Progenitor cell of endocrine pancreas (in vitro differentiated cells): ENCODE measurements around the gene C19orf18. TPM values are rescaled to one million over a fixed set of nuclear protein-coding genes. Genes with fewer than 3 reads are reported as not detected.
"Not testable (repeated sequence)": the region's sequence is repeated elsewhere in the genome, so short reads cannot be mapped to it uniquely, and the experiment has no call there.

ENCODE experiments used
- DNase-seq: peaks from one replicate; pipeline ENCODE4 v3.0.0; 2021; ENCODE audit warnings: low spot score; ENCODE audit not compliant: unreplicated experiment
- H3K27ac Mint-ChIP-seq: 2 replicates; pipeline ENCODE4 v1.8.0; 2021; ENCODE audit warnings: mild to moderate bottlenecking, moderate library complexity, mixed read lengths
- H3K27me3 Mint-ChIP-seq: 2 replicates; pipeline ENCODE4 v1.8.0; 2021; ENCODE audit warnings: mixed read lengths
- H3K36me3 Mint-ChIP-seq: 2 replicates; pipeline ENCODE4 v1.8.0; 2022; ENCODE audit warnings: mixed read lengths; ENCODE audit not compliant: insufficient read depth
- H3K4me1 Mint-ChIP-seq: 2 replicates; pipeline ENCODE4 v1.8.0; 2021; ENCODE audit warnings: low read depth, mixed read lengths
- H3K4me3 Mint-ChIP-seq: 2 replicates; pipeline ENCODE4 v1.8.0; 2021; ENCODE audit warnings: low read depth, mild to moderate bottlenecking, moderate library complexity, mixed read lengths
- H3K9me3 Mint-ChIP-seq: 2 replicates; pipeline ENCODE4 v1.8.0; 2021; ENCODE audit warnings: low read depth, mixed read lengths
- CTCF ChIP-seq: fragments of 200-600 bp; sonication (generic); IDR thresholded peaks from one replicate; pipeline ENCODE4 v1.5.0; 2021; ENCODE audit warnings: antibody characterized with exemption, mild to moderate bottlenecking; ENCODE audit not compliant: unreplicated experiment
- total RNA-seq: library from RNA; stranded (reverse); gene quantifications from 2 replicates; pipeline ENCODE4 v1.2.1, GENCODE V29; 2021

Gene C19orf18
- total RNA-seq, 1 donor from 2014 or later, result 1.8 TPM

- Mint-ChIP-seq H3K36me3 (peaks cover 68% of the 10 kb centered on the region), H3K27me3 (no peaks in the 10 kb centered on the region), H3K27ac (peak overlapping the region; percentile 64), H3K4me3 (no peak overlapping the region), H3K4me1 (peaks cover 2% of the 10 kb centered on the region), H3K9me3 (peaks cover 54% of the 10 kb centered on the region)
- TF ChIP-seq CTCF, result no peak
- no peak for DNase-seq
These were observed 36.2 kb upstream of the C19orf18 start for GRCh38 chr19:58010507-58010906.

- Mint-ChIP-seq H3K27ac (no peak overlapping the region), H3K27me3 (no peaks in the 10 kb centered on the region), H3K4me3 (no peak overlapping the region), H3K9me3 (peaks cover 58% of the 10 kb centered on the region), H3K4me1 (no peaks in the 10 kb centered on the region), H3K36me3 (peaks cover 72% of the 10 kb centered on the region)
- no peak for DNase-seq
- TF ChIP-seq CTCF, result no peak
These were observed 35.5 kb upstream of the C19orf18 start for GRCh38 chr19:58009666-58010301.

GRCh38 chr19:58009301-58009665, 34.9 kb upstream of the C19orf18 start:
- no peak for TF ChIP-seq CTCF
- no peaks in the 10 kb centered on the region for H3K4me1 Mint-ChIP-seq
- peaks cover 75% of the 10 kb centered on the region for H3K36me3 Mint-ChIP-seq
- H3K27ac Mint-ChIP-seq, result peak overlapping the region; percentile 59
- H3K4me3 Mint-ChIP-seq, result no peak overlapping the region
- no peak for DNase-seq
- peaks cover 62% of the 10 kb centered on the region for H3K9me3 Mint-ChIP-seq
- H3K27me3 Mint-ChIP-seq, result no peaks in the 10 kb centered on the region

GRCh38 chr19:58008877-58009276, 34.5 kb upstream of the C19orf18 start:
- Mint-ChIP-seq H3K9me3 (peaks cover 66% of the 10 kb centered on the region), H3K36me3 (peaks cover 79% of the 10 kb centered on the region), H3K27ac (peak overlapping the region; percentile 59)
- not testable (repeated sequence) for H3K4me3 Mint-ChIP-seq, DNase-seq, H3K4me1 Mint-ChIP-seq, H3K27me3 Mint-ChIP-seq

- no peak for TF ChIP-seq CTCF
- no peak for DNase-seq
- no peaks in the 10 kb centered on the region for H3K4me1 Mint-ChIP-seq
- no peaks in the 10 kb centered on the region for H3K27me3 Mint-ChIP-seq
- no peak overlapping the region for H3K27ac Mint-ChIP-seq
- peaks cover 74% of the 10 kb centered on the region for H3K36me3 Mint-ChIP-seq
- H3K4me3 Mint-ChIP-seq, result no peak overlapping the region
- peaks cover 56% of the 10 kb centered on the region for H3K9me3 Mint-ChIP-seq
These were observed 33.0 kb upstream of the C19orf18 start for GRCh38 chr19:58007285-58007684.

- no peak for DNase-seq
- Mint-ChIP-seq H3K27ac (peak overlapping the region; percentile 94), H3K36me3 (peaks cover 88% of the 10 kb centered on the region), H3K4me3 (peak overlapping the region; percentile 87), H3K9me3 (peaks cover 58% of the 10 kb centered on the region), H3K4me1 (peaks cover 8% of the 10 kb centered on the region), H3K27me3 (no peaks in the 10 kb centered on the region)
- TF ChIP-seq CTCF, result no peak
These were observed 29.0 kb upstream of the C19orf18 start for GRCh38 chr19:58003174-58003828.
